Loucy (cell line): ENCODE measurements around the gene ABCC3.

Experiments used
- EZH2phosphoT487 ChIP-seq: fragments of 200-600 bp; IDR thresholded peaks from 2 replicates; pipeline ENCODE4 v1.6.1; 2018; ENCODE audit warnings: antibody characterized with exemption, mild to moderate bottlenecking, moderate library complexity, borderline replicate concordance
- TF ChIP-seq, protein P1 (sequence below): fragments of 200-600 bp; sonication (generic); conservative IDR thresholded peaks from 2 replicates; pipeline ENCODE4 v1.5.1; 2014; ENCODE audit warnings: mild to moderate bottlenecking, antibody characterized with exemption, low read length

DNA sequence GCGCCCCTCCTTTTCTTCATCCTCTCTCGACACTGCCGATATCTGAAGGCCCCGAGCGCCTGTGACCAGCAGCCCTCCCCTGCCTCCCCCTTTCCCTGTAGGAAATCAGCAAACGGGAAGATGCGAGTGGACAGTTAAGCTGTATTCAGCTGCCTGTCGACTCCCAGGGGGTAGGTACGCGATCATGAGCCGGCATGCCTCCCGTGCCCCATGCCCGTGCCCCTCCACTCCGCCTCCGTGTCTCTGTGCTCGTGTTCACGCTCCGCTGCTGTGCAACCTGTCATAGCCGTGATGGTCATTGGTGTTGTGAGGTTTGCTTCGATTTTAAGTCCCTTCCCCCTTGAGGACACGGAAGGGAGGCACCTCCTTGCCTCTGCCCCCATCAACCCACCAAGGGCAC is 39.8 kb upstream of the ABCC3 start:
- TF ChIP-seq, protein P1, sequence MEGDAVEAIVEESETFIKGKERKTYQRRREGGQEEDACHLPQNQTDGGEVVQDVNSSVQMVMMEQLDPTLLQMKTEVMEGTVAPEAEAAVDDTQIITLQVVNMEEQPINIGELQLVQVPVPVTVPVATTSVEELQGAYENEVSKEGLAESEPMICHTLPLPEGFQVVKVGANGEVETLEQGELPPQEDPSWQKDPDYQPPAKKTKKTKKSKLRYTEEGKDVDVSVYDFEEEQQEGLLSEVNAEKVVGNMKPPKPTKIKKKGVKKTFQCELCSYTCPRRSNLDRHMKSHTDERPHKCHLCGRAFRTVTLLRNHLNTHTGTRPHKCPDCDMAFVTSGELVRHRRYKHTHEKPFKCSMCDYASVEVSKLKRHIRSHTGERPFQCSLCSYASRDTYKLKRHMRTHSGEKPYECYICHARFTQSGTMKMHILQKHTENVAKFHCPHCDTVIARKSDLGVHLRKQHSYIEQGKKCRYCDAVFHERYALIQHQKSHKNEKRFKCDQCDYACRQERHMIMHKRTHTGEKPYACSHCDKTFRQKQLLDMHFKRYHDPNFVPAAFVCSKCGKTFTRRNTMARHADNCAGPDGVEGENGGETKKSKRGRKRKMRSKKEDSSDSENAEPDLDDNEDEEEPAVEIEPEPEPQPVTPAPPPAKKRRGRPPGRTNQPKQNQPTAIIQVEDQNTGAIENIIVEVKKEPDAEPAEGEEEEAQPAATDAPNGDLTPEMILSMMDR = no peak
- TF ChIP-seq EZH2phosphoT487 = no peak
